HG03460 (cell line): Measurements from ENCODE around the gene ATP9B.
A peak's percentile ranks its signal among the peaks of the same experiment; 100 is the strongest.
"Not testable (repeated sequence)": the region's sequence is repeated elsewhere in the genome, so short reads cannot be mapped to it uniquely, and the experiment has no call there.

Experiments used
- ATAC-seq: cut with Tn5 transposase; IDR thresholded peaks from one replicate; pipeline ENCODE4 v1.9.1; 2021; ENCODE audit not compliant: unreplicated experiment

Gene ATP9B

DNA sequence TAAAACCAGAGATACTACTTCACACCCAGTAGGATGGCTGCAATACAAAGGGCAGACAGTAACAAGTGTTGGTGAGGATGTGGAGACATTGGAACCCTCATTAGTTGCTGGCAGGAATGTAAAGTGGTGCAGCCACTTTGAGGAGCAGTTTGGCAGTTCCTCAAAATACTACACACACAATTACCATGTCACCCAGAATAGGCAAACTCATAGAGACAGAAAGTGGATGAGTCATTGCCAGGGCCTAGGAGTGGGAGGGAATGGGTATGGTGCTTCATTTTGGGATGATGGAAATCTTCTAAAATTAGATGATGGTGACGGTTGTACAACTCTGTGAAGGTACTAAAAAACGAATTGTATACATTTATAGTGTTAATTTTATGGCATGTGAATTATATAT is 54.8 kb downstream of the ATP9B start:
- no peak for ATAC-seq

- ATAC-seq, result no peak
Observed at GRCh38 chr18:79129120-79129519, 59.9 kb downstream of the ATP9B start.

DNA sequence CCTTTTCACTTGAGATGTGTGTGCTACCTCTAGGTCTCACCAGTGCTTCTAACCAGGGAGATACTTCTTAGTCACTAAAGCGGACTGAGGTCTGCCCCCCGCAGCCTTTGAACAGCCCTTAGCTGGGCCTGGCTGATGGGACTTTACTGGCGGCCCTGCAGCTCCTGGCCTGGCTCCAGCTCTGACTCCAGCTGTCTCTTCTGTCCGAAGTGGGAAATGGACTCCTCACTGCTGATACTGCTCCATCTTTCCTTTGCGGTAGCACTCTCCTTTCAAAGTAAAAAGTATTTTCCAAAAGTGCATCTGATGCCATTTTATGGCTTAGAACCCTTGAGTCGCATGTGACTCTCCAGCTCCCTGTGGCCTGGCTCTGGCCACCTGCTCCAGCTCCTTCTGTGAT is 64.5 kb downstream of the ATP9B start:
- no peak for ATAC-seq

DNA sequence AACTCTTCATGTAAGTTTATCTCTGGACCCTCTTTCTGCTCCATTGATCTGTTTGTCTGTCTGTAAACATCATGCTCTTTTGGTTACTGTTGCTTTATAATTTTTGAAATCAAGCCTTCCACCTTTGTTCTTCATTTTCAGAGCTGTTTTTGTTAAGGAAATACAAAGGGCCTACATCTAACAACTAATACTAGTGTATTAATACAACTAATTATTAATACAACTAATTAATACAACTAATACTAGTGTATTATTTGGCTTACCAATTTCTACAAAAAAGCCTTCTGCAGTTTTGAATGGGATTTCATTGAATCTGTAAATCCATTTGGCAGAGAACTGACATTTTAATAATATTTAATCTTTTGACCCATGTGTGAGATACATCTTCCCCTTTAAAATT is 66.7 kb downstream of the ATP9B start:
- ATAC-seq, result no peak

- no peak for ATAC-seq
Observed at GRCh38 chr18:79136742-79137141, 67.5 kb downstream of the ATP9B start.

- no peak for ATAC-seq
Observed at GRCh38 chr18:79139206-79139605, 70.0 kb downstream of the ATP9B start.

DNA sequence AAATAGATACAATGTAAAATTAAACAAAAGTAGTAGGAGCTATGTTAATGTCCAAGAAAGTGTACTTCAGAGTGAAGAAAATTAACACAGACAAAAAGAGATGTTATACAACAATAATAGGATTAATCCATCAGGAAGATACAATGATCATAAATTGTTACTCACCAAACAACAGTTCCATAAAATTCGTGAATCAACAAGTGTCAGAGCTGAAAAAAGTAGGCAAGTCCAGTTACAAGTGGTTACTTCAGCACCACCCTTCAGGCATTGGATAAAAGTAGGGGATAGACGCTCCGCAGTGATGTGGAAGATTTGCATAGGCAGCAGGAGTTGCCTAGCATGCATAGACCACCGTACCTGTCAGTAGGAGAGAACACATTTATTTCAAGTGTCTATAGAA is 77.8 kb downstream of the ATP9B start:
- no peak for ATAC-seq

- no peak for ATAC-seq
Observed at GRCh38 chr18:79151191-79151590, 82.0 kb downstream of the ATP9B start.

- no peak for ATAC-seq
Observed at GRCh38 chr18:79156327-79156726, 87.1 kb downstream of the ATP9B start.

GRCh38 chr18:79164706-79165105 is 95.5 kb downstream of the ATP9B start:
- ATAC-seq, result no peak

- no peak for ATAC-seq
Observed at GRCh38 chr18:79166702-79167101, 97.5 kb downstream of the ATP9B start.

- ATAC-seq, result no peak
Observed at GRCh38 chr18:79167526-79168190, 98.5 kb downstream of the ATP9B start.

GRCh38 chr18:79169958-79170555 is 100.9 kb downstream of the ATP9B start:
- ATAC-seq, result no peak

- not testable (repeated sequence) for ATAC-seq
Observed at GRCh38 chr18:79172331-79172730, 103.1 kb downstream of the ATP9B start.

GRCh38 chr18:79173742-79174141 is 104.5 kb downstream of the ATP9B start:
- ATAC-seq, result no peak

DNA sequence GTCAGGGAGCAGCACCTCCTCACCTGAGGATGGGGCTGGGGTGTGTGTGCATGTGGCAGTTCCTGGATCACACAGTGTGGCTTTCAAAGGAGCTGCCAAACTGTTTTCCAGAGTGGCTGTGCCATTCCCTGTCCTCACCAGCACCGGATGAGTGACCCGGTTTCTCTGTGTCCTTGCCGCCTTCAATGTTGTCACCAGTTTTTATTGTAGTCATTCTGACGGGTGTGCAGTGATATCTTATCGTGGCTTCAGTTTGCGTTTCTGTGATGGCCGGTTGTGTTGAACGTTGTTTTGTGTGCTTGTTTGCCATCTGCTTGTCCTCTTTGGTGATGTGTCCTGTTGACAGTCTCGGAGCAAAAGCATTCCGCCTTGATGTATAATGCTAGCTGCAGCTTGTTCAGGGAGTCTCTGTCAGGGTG is 108.9 kb downstream of the ATP9B start:
- ATAC-seq, result no peak

DNA sequence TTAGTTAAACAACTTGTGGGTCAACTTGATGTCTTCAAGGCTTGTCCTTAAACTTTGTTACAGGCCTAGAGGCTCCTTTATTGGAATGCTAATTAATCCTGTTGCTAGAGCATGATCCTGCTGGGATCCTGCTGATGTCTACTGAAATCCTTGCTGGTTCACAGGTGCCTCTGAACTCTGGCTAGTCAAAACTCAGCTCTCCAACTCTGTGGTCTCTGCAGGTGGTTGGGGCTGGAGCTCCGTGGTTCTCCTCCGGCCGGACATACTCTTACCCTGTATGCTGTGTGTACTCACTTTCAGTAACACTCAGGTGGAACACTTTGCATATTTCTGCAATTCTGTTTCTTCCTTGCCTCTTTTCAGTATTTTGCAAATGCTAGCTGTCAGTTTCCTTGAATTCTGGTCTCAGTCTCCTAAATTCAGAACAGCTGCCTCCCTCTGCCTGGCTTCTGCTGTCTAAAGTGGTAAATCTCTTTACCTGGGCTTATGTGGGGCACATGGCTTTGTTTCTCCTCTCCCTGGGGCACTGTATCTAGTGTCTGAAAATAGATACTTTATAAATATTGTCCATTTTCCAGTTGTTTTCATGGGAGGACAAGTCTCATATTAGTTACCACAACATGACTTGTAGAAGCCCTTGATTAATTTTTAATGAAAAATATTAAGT is 113.0 kb downstream of the ATP9B start:
- ATAC-seq, result no peak

GRCh38 chr18:79185648-79186047 is 116.5 kb downstream of the ATP9B start:
- no peak for ATAC-seq

DNA sequence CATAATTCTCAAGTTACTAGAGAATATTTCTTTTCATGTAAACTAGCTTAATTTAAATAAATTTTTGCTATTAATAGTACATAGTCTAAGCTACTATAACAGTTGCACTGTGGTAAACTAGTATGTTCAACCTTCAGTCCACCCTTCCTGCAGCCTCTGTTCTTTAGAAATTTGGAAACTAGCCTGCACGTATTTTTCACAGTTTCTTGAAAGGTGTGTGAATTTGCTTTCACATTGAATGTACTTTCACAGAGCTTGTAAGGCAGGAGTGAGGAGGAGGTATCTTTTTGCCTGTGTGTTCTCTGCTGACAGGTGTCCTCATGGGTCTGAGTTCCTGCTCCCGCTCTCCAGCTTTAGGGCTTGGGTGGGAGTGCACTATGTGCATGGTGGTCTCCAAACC is 117.5 kb downstream of the ATP9B start:
- ATAC-seq, result peak; percentile 78

DNA sequence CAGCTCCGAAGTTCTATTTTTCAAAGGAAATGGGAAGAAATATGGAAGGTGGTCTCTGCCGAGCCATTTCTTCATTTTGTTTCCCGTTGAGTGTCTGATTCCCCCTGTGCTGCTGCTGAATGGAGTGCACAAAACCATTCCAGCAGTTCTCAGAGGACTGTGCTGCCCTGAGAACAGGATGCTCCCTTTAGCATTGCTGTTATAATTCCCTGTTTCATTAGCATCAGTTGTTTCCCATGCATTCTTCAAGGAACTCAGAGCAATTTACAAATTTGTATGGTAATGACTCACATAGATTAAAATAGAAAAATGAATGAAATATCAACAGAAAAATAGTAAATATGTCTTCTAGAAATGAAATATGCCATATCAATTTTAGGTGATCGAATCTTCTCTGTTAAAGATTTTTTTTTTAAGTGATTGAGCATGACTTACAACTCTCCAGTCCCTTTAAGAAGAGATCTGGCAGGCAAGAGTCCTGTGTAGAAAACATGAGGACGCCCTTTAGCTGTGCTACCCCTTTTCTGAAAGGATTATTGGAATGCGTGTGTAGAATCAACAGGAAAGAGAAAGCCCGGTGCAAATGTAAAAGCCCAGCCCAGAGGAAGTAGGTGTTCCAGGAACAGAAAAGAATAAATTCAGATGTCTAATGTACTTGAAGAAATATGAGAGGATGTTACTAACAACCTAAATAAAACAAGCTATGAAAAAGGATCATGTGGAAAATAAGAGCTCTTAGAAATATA is 118.5 kb downstream of the ATP9B start:
- ATAC-seq, result no peak

GRCh38 chr18:79191418-79191817 is 122.2 kb downstream of the ATP9B start:
- no peak for ATAC-seq

- ATAC-seq, result no peak
Observed at GRCh38 chr18:79191956-79192355, 122.8 kb downstream of the ATP9B start.
